DND-41 (cell line): ENCODE measurements around the gene ARHGEF2.

Experiments
- ATAC-seq: fragments of 200-7000 bp; cut with Tn5 transposase; 3 replicates; pipeline ENCODE4 v1.9.1; 2021; ENCODE audit warnings: low read depth; ENCODE audit not compliant: insufficient read depth
- DNase-seq: peaks from one replicate; pipeline ENCODE4 v3.0.0-alpha.2; 2020
- H2AFZ ChIP-seq: 2 replicates; pipeline ENCODE4 v1.6.0; 2012; ENCODE audit warnings: low read depth, low read length
- H3K27ac ChIP-seq: 2 replicates; pipeline ENCODE4 v1.5.1; 2012; ENCODE audit warnings: low read length, inconsistent platforms
- H3K27me3 ChIP-seq: fragments of 200-600 bp; sonication (generic); 2 replicates; pipeline ENCODE4 v1.6.0; 2012; ENCODE audit warnings: low read length, mild to moderate bottlenecking, inconsistent platforms; ENCODE audit not compliant: insufficient read depth, poor library complexity
- H3K36me3 ChIP-seq: 2 replicates; pipeline ENCODE4 v1.5.1; 2012; ENCODE audit warnings: low read length, inconsistent platforms; ENCODE audit not compliant: insufficient read depth
- H3K4me1 ChIP-seq: 2 replicates; pipeline ENCODE4 v1.5.1; 2012; ENCODE audit warnings: mild to moderate bottlenecking, low read length; ENCODE audit not compliant: insufficient read depth
- H3K4me2 ChIP-seq: 2 replicates; pipeline ENCODE4 v1.6.0; 2012; ENCODE audit warnings: mild to moderate bottlenecking, moderate library complexity, low read length, inconsistent platforms; ENCODE audit not compliant: insufficient read depth
- H3K4me3 ChIP-seq, 2 experiments: fragments of 200-600 bp in 1 of 2; shearing (Covaris generic) in 1 of 2; 2 replicates each; pipeline ENCODE4 v1.5.1; 2012 to 2016; ENCODE audit warnings: inconsistent platforms in 2 of 2, low read length in 2 of 2, mild to moderate bottlenecking in 2 of 2, low read depth in 1 of 2, moderate library complexity in 1 of 2
- H3K79me2 ChIP-seq: 2 replicates; pipeline ENCODE4 v1.6.0; 2012; ENCODE audit warnings: low read length, inconsistent platforms; ENCODE audit not compliant: insufficient read depth
- H3K9ac ChIP-seq: 2 replicates; pipeline ENCODE4 v1.6.0; 2012; ENCODE audit warnings: low read depth, mild to moderate bottlenecking, inconsistent platforms, low read length, moderate library complexity
- H3K9me3 ChIP-seq: 2 replicates; pipeline ENCODE4 v1.5.1; 2012; ENCODE audit warnings: low read length, moderate library complexity, mild to moderate bottlenecking, inconsistent platforms; ENCODE audit not compliant: insufficient read depth, severe bottlenecking
- H4K20me1 ChIP-seq: 2 replicates; pipeline ENCODE4 v1.6.0; 2012; ENCODE audit warnings: low read length; ENCODE audit not compliant: insufficient read depth
- EZH2 ChIP-seq: IDR thresholded peaks from 3 replicates; pipeline ENCODE4 v1.6.1; 2012; ENCODE audit warnings: borderline replicate concordance, low read depth, mild to moderate bottlenecking, moderate library complexity, low read length, inconsistent platforms; ENCODE audit not compliant: severe bottlenecking
- TF ChIP-seq, protein P1 (sequence below): IDR thresholded peaks from 2 replicates; pipeline ENCODE4 v1.5.1; 2012; ENCODE audit warnings: borderline replicate concordance, low read length, moderate library complexity, mild to moderate bottlenecking; ENCODE audit not compliant: poor library complexity, severe bottlenecking; ENCODE audit errors: extremely low read depth

The ARHGEF2 gene

DNA sequence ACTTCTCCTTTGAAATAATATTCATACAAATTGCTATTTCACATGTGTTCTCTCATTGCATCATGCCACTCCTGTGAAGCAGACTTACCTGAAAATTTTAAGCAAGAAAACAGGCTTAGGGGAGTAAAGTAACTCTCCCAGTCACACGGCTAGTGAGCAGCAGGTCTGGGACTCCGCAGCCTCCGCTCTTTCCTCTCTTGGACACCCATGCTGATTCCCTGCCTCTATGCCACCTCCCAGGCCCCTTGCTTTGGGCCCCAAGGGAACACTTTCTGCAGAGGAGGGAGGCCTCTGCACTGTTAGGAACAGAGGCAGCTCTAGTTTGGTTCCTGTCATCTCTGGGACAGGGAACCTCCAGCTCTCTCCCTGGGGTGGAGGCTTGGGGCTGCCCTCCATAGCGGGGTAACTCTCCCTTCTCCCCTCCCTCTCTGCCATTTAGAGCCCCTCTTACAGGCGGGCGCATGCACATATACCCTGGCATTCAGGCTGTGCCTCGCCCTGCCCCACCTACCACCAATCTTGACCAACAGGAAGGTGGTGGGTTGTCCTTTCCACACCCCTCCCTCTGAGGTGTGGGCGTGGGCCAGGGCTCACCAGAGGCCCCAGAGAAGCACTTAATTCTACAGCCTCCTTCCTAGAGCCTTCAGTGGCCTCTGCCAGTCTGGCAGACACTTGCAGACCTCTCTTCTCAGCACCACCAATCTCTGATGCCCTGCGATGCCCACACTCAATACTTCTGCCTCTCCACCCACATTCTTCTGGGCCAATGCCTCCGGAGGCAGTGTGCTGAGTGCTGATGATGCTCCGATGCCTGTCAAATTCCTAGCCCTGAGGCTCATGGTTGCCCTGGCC lies 37.1 kb downstream of the ARHGEF2 start, which contains the start of gene RXFP4:
Gene RXFP4, plus strand, starts transcription at position 646 of the 852 bp plus-strand sequence. Its CDS starts 72 bp downstream, at position 718.
- Histone ChIP-seq H3K4me1 (peaks cover 23% of the 10 kb centered on the region), H3K27me3 (no peaks in the 10 kb centered on the region), H3K4me2 (no peak within 1 kb of the TSS), H4K20me1 (no peaks in the 10 kb centered on the region; the same call in 1 of the 2 replicates), H3K27ac (peak within 1 kb of the TSS; percentile 37), H3K36me3 (peaks cover 4% of the 10 kb centered on the region; the same call in 1 of the 2 replicates), H3K79me2 (no peaks in the 10 kb centered on the region), H3K4me3 (no peak within 1 kb of the TSS), H2AFZ (peak within 1 kb of the TSS; percentile 38; the same call in 1 of the 2 replicates), H3K9ac (peak within 1 kb of the TSS; percentile 11; the same call in 1 of the 2 replicates), H3K9me3 (no peaks in the 10 kb centered on the region)
- peak; percentile 25 for ATAC-seq
- no peak for TF ChIP-seq EZH2
- TF ChIP-seq, protein P1, sequence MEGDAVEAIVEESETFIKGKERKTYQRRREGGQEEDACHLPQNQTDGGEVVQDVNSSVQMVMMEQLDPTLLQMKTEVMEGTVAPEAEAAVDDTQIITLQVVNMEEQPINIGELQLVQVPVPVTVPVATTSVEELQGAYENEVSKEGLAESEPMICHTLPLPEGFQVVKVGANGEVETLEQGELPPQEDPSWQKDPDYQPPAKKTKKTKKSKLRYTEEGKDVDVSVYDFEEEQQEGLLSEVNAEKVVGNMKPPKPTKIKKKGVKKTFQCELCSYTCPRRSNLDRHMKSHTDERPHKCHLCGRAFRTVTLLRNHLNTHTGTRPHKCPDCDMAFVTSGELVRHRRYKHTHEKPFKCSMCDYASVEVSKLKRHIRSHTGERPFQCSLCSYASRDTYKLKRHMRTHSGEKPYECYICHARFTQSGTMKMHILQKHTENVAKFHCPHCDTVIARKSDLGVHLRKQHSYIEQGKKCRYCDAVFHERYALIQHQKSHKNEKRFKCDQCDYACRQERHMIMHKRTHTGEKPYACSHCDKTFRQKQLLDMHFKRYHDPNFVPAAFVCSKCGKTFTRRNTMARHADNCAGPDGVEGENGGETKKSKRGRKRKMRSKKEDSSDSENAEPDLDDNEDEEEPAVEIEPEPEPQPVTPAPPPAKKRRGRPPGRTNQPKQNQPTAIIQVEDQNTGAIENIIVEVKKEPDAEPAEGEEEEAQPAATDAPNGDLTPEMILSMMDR: no peak
- peak; percentile 18 for DNase-seq

DNA sequence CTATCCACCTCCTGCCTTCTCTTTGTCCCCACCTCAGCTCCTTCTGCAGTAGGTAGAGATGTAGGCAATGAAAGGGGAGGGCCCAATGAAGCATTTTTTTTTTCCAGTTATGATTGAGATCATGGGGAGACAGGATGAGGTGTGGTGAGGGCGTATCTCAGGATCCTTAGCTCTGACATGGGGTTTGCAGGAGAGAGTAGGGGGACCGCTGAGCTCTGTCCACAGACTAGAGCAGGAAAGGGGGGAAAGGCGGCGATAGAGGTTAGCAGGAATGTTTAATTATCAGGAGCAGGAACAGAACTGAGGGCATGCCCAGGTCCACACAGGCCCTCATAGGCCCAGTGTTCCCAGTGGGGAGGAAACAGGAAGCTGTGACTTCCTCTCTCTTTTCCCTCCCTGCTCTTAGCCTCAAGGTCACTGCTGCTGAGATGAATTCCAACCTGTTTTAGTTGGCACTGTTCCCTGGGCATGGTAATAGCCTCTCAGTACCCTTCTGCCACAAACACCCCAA lies 37.8 kb downstream of the ARHGEF2 start:
- Histone ChIP-seq H3K36me3 (no peaks in the 10 kb centered on the region), H3K9ac (peak overlapping the region; percentile 11; the same call in 1 of the 2 replicates), H4K20me1 (no peaks in the 10 kb centered on the region; the same call in 1 of the 2 replicates), H3K27ac (peak overlapping the region; percentile 37), H3K79me2 (no peaks in the 10 kb centered on the region), H2AFZ (peak overlapping the region; percentile 38; the same call in 1 of the 2 replicates), H3K4me2 (no peak overlapping the region), H3K4me3 (no peak overlapping the region), H3K4me1 (peaks cover 23% of the 10 kb centered on the region), H3K9me3 (no peaks in the 10 kb centered on the region), H3K27me3 (no peaks in the 10 kb centered on the region)
- no peak for TF ChIP-seq EZH2
- TF ChIP-seq, protein P1: no peak
- DNase-seq (peak; percentile 23), ATAC-seq (peak; percentile 33; the same call in 1 of the 3 replicates)

DNA sequence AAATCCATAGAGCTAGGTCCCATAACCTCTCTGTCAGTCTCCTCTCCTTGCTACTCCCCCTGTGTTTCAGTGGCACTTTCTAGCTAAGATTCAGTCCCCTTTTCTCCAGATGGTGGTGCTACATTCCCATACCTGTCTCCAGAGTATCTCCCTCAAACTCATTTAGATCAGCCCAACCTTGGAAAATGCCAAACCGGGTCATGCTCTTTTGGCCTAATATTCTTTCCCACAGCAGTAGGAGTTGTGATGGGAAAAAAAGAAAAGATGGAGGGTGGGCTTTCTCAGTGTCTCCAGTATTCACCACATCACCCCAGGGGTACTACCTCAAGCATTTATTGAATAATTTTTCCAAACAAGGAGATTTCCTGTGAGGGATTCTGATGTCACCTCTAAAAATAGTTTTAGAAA lies 40.1 kb downstream of the ARHGEF2 start:
- DNase-seq: peak; percentile 65
- Histone ChIP-seq H3K27me3 (no peaks in the 10 kb centered on the region), H3K4me1 (peaks cover 37% of the 10 kb centered on the region), H3K9me3 (no peaks in the 10 kb centered on the region), H3K79me2 (peaks cover 20% of the 10 kb centered on the region), H3K4me3 (no peak overlapping the region), H3K27ac (no peak overlapping the region), H4K20me1 (peaks cover 3% of the 10 kb centered on the region), H2AFZ (no peak overlapping the region), H3K4me2 (no peak overlapping the region), H3K36me3 (peaks cover 9% of the 10 kb centered on the region), H3K9ac (no peak overlapping the region)
- ATAC-seq: peak; percentile 45
- TF ChIP-seq, protein P1: peak; percentile 93
- TF ChIP-seq EZH2: no peak
